ENCODE measurements around the gene SLC27A4.
"Not testable (repeated sequence)": the region's sequence is repeated elsewhere in the genome, so short reads cannot be mapped to it uniquely, and the experiment has no call there.

SLC27A4 gene

GRCh38 chr9:128325629-128326028 is 14.7 kb upstream of the SLC27A4 start:
- DNase-seq: no peak

DNA sequence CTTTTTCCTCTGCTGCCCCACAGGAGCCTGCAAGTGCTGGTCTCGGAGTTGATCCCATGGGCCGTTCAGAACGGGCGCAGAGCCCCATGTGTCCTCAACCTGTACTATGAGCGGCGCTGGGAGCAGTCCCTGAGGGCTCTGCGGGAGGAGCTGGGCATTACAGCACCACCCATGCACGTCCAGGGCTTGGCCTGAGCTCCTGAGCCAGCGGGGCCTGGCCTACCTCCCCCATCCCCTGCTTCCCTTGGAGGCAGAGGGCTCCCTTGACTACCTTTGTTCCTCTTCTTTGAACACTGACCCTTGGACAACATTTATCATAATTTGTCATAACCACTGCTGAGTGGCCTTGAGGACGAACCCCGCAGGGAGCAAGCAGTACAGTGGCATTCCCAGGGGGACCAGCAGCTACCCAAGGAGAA is 6.9 kb upstream of the SLC27A4 start:
- no peak for DNase-seq

DNA sequence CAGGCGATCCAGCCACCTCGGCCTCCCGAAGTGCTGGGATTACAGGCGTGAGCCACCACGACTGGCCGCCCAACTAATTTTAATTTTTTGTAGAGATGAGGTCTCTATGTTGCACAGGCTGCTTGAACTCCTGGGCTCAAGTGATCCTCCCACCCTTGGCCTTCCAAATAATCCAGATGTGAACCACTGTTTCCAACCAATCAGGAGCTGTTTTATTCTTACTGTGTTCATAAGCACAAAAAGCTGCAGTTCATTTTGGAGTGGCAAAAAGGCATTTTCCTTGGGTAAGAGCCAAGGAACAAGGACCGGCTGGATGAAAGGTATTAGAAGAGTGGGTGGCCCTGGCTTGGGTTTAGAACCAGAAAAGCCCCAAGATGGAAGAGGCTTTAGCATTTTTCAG is 5.2 kb upstream of the SLC27A4 start:
- DNase-seq: no peak

GRCh38 chr9:128335914-128336313 is 4.4 kb upstream of the SLC27A4 start:
- no peak for DNase-seq

- no peak for DNase-seq
These were observed 2.4 kb upstream of the SLC27A4 start for GRCh38 chr9:128337936-128338335.

GRCh38 chr9:128338852-128339614 is 1.3 kb upstream of the SLC27A4 start:
- DNase-seq: not testable (repeated sequence)

GRCh38 chr9:128340691-128341434 is 536 bp downstream of the SLC27A4 start:
- DNase-seq: no peak

DNA sequence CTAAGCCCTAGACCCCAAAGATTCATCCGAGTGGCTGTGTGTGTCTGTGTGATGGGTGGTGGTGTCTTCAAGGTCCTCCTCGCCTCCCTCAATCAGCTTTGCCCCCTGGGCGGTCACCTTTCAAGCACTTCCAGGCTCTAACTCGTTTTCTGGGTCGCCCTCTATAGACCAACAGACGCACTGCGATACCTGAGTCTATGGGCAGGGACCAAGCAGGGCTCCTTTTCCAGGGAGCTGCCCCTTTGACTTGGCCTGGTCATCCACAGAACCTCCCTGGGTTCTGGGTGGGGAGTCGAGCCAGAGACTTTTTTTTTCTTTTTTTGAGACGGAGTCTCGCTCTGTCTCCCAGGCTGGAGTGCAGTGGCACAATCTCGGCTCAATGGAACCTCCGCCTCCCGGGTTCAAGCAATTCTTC is 1.1 kb downstream of the SLC27A4 start:
- no peak for DNase-seq

DNA sequence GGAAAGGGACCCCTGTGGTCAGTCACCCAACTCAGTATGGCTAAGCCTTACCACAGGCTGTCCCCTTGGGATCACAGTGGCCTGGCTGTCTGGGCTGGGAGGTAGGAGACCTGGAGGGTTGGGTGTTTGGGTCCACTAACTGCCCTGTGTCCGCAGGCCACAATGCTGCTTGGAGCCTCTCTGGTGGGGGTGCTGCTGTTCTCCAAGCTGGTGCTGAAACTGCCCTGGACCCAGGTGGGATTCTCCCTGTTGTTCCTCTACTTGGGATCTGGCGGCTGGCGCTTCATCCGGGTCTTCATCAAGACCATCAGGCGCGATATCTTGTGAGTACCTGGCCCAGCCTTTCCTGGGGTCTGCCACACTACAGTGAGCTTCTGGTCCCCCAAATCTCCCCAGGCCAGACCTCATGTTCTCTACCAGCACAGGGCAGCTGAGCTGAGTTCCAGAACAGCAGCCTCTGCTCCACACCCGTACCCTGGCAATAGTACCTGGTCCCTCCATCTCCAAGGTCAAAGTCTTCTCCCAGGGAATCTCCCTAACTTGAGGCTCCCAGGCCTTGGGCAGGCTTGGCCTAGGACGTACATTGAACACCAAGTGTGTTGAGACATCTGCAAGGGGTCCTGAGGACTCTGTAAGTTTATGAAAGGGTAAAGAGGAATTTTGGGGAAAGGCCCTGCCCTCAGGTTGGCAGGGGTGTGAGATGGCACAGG is 2.8 kb downstream of the SLC27A4 start:
- no peak for DNase-seq

GRCh38 chr9:128343855-128344254 is 3.5 kb downstream of the SLC27A4 start:
- DNase-seq: no peak

- no peak for DNase-seq
These were observed 4.7 kb downstream of the SLC27A4 start for GRCh38 chr9:128344931-128345605.

GRCh38 chr9:128349125-128349524 is 8.8 kb downstream of the SLC27A4 start:
- DNase-seq: no peak

GRCh38 chr9:128349772-128350171 is 9.4 kb downstream of the SLC27A4 start:
- DNase-seq: no peak

DNA sequence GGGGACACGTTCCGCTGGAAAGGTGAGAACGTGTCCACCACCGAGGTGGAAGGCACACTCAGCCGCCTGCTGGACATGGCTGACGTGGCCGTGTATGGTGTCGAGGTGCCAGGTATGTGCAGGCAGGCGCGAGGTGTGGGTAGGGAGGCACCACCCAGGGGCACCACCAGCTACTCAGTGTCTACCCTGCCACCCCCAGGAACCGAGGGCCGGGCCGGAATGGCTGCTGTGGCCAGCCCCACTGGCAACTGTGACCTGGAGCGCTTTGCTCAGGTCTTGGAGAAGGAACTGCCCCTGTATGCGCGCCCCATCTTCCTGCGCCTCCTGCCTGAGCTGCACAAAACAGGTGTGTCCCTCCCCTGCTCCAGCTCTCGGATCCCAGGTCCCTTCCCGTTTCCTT is 15.1 kb downstream of the SLC27A4 start:
- DNase-seq: no peak

GRCh38 chr9:128358090-128358489 is 17.8 kb downstream of the SLC27A4 start:
- DNase-seq: no peak

DNA sequence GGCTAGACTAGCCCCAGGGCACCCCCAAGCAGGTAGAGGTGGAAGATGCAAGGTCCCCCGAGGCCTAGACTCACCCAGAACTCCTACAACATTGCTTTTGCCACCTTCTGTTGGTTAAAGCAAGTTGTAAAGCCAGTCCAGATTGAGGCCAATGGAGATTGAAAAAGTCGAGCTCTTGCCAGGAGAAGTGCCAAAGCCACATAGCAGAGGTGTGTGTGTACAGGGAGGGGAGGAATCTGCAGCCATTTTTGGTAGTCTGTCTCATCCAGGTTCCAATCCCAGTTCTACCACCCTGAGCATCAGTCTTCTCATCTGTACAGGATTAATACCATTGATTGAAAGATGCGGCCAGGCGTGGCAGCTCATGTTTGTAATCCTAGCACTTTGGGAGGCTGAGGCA is 18.5 kb downstream of the SLC27A4 start:
- DNase-seq: no peak

DNA sequence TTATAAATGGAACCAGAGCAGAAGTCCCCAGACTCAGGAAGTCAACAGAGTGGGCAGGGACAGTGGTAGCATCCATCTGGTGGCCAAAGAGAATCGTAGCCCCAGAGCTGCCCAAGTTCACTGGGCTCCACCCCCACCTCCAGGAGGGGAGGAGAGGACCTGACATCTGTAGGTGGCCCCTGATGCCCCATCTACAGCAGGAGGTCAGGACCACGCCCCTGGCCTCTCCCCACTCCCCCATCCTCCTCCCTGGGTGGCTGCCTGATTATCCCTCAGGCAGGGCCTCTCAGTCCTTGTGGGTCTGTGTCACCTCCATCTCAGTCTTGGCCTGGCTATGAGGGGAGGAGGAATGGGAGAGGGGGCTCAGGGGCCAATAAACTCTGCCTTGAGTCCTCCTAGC is 20.5 kb downstream of the SLC27A4 start:
- no peak for DNase-seq

- DNase-seq: no peak
These were observed 21.1 kb downstream of the SLC27A4 start for GRCh38 chr9:128361296-128361985.

DNA sequence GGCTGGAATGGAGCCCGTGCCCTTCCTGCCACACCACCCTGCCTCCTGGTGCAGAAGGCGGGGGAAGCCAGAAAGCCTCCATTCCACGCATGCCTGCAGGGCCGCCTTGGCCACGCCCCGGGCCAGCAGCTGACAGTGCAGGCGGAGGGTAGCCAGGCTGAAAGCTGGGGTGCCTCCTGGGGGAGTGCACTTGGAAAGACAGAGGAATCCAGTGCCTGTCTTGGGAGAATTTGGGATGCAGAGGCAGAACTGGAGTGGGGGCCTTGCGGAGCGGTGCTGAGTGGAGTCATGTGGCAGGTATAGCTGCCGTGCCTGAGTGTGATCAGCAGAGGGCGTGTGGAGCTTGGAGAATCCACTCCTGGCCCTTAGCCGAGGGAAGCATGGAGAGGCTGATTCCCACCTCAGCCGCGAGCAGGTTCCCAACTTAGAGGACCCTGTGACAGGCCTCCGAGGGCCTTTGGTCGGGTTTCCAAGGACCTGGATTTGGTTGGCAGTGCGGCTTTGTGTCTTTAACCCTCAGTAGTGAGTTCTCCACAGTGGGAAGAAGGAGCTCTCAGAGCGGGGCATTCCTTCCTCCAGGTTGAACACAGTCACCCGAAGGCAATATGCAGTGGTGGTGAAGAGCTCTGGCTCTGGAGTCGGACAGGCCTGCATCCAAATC is 21.8 kb downstream of the SLC27A4 start:
- DNase-seq: peak; percentile 60

GRCh38 chr9:128362774-128363173 is 22.4 kb downstream of the SLC27A4 start:
- DNase-seq: no peak

DNA sequence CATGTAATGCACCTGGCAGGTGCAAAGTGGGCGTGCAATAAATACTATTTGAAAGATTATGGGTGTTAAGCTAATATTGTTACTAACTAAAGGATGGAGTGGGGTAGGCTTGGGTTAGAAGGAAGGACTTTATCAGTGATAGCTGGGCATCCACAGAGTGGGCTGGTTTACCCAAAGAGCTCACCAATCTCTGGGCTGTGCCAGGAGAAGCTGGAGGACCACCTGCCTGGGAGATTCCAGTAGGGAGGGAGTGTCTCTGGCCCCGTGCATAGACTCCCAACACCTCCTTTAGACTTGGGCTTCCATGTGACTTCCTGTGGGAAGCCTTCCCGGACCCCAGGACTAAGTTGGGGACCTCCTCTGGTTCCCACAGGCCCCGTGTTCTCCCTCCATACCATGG is 25.2 kb downstream of the SLC27A4 start:
- DNase-seq: no peak
